HG02970 (cell line): Measurements from ENCODE around the gene JMJD4.
"Not testable (repeated sequence)": the region's sequence is repeated elsewhere in the genome, so short reads cannot be mapped to it uniquely, and the experiment has no call there.

ENCODE experiments used
- ATAC-seq: cut with Tn5 transposase; IDR thresholded peaks from one replicate; pipeline ENCODE4 v1.9.1; 2021; ENCODE audit warnings: mild to moderate bottlenecking, moderate library complexity, moderate number of reproducible peaks; ENCODE audit not compliant: unreplicated experiment, low FRiP score

The JMJD4 gene

DNA sequence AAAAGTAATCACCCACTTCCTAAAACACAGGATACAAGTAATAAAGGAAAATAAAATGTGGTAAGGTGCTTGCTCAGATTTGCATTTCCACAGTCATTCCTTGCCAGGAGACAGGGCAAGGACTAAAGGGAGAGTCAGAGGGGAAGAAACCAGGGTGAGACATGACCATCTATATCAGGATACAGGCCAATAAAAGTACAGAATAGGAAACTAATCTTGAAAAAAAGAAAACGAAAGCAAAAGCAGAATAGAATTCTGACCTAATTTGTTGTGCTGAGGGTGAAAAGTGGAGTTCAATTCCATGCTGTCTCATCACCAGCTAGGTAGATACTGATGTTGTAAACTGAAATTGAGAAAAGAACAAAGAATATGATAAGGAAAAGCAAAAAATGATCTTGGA is 27.3 kb downstream of the JMJD4 start:
- no peak for ATAC-seq

DNA sequence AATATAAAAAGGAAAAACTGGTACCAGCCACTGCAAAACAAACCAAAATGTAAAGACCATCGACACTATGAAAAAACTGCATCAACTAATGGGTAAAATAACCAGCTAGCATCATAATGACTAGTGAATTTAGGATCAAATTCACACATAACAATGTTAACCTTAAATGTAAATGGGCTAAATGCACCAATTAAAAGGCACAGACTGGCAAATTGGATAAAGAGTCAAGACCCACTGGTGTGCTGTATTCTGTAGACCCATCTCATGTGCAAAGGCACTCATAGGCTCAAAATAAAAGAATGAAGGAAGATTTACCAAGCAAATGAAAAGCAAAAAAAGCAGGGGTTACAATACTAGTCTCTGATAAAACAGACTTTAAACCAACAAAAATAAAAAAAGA is 33.5 kb downstream of the JMJD4 start:
- ATAC-seq: not testable (repeated sequence)

DNA sequence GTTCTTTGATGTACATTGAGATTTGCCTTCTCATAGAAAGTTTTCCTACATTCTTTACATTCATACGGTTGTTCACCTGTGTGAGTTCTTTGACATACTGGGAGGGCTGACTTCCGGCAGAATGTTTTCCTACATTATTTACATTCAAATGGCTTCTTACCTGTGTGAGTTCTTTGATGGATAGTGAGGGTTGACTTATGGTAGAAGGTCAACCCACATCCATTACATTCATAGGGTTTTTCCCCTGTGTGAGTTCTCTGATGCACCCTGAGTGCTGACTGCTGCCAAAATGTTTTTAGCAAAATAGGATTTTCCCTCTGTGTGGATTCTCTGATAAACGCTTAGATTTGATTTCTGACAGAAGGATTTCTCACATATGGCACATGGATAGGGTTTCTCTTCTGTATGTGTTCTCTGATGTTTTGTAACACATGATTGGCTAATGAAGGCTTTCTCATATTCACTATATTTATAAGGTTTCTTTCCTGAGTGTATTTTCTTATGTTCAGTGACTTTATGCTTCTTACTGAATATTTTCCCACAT is 37.7 kb downstream of the JMJD4 start:
- no peak for ATAC-seq

DNA sequence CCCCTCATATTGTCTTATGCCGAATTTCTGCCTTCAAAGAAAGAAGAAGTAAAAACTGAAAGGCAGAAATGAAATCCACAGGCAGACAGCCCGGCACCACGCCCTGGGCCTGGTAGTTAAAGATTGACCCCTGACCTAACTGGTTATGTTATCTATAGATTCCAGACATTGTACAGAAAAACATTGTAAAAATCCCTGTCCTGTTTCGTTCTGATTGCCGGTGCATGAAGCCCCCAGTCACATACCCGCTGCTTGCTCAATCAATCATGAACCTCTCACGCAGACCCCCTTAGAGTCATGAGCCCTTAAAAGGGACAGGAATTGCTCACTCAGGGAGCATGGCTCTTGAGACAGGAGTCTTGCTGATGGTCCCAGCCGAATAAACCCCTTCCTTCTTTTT is 49.3 kb downstream of the JMJD4 start:
- no peak for ATAC-seq
